Activated B cell treated with CpG ODN at 0.5 μM for 24 hours (primary cell): ENCODE results near the gene SYT6. TPM values are rescaled to one million over a fixed set of nuclear protein-coding genes. Genes with fewer than 3 reads are reported as not detected.

Source experiments
- ATAC-seq: fragments of 200-7000 bp; cut with Tn5 transposase; one replicate; pipeline ENCODE4 v1.10.0; 2021; ENCODE audit warnings: low read depth, mild to moderate bottlenecking, moderate library complexity
- CTCF ChIA-PET: fragments of 350-600 bp; sonication (Branson Sonifier 250); formaldehyde crosslinking; loops from one replicate; lab custom pipeline; 2021; ENCODE audit warnings: antibody characterized with exemption; lab: Charles Lee
- POLR2A ChIA-PET: fragments of 350-600 bp; sonication (Branson Sonifier 250); formaldehyde crosslinking; loops from one replicate; lab custom pipeline; 2021; ENCODE audit warnings: antibody characterized with exemption; lab: Charles Lee
- DNase-seq: peaks from one replicate; pipeline ENCODE4 v3.0.0; 2022
- H3K27ac Mint-ChIP-seq: one replicate; pipeline ENCODE4 v1.8.0; 2020; ENCODE audit warnings: mixed read lengths
- H3K27me3 Mint-ChIP-seq: one replicate; pipeline ENCODE4 v1.8.0; 2021; ENCODE audit warnings: mixed read lengths
- H3K36me3 Mint-ChIP-seq: one replicate; pipeline ENCODE4 v1.8.0; 2021; ENCODE audit warnings: low read depth, mixed read lengths
- H3K4me1 Mint-ChIP-seq: one replicate; pipeline ENCODE4 v1.8.0; 2021; ENCODE audit warnings: mixed read lengths
- H3K4me3 Mint-ChIP-seq: one replicate; pipeline ENCODE4 v1.8.0; 2020; ENCODE audit warnings: mild to moderate bottlenecking, mixed read lengths
- H3K9me3 Mint-ChIP-seq: one replicate; pipeline ENCODE4 v1.8.0; 2020; ENCODE audit warnings: mixed read lengths
- intact Hi-C: fragments of 100-400 bp; cut with micrococcal nuclease; formaldehyde crosslinking; loops from one replicate; pipeline ENCODE4 v1.15.1; 2024
- total RNA-seq: library from RNA; stranded (reverse); gene quantifications from 2 replicates; pipeline ENCODE4 v1.2.3, GENCODE V29; 2022
- TF ChIP-seq, protein P1 (sequence below): fragments of 200-600 bp; IDR thresholded peaks from one replicate; pipeline ENCODE4 v1.8.0; 2022; ENCODE audit warnings: antibody characterized with exemption, mild to moderate bottlenecking

SYT6 gene
- total RNA-seq, 1 donor from 2014 or later: not detected

DNA sequence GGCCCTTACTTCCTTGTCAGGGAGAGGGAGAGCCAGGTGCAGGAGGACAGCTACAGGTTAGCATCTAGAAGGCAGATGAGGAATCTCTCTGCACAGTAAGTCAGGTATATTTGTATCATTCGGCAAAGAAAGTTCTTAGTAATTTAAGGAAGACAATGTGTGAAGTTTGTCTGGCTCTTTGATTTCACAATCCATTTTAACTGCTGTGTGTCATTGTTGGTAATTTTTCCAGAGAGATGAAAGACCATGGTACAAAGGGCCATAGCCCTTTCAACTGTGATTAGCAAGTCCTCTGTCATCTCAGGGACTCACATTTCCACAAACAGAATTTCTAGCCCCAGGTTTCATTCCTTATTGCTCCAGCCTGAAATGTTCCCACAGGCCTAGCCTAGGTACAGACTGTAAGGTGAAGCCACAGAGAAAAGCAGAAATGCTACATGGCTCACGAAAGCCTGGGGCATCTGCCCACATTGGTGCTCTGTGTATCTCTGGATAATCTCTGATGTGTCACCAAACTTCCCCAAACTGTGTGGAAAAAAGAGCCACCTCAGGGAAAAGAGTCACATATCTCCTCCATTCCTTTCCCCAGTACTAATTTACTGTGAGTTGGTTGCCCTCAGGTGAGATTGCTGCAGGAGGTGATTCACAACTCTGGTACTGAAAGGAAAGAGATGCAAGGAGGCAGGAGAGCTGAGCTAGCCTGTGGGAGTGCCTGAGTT lies 70.6 kb downstream of the SYT6 start:
- TF ChIP-seq, protein P1, sequence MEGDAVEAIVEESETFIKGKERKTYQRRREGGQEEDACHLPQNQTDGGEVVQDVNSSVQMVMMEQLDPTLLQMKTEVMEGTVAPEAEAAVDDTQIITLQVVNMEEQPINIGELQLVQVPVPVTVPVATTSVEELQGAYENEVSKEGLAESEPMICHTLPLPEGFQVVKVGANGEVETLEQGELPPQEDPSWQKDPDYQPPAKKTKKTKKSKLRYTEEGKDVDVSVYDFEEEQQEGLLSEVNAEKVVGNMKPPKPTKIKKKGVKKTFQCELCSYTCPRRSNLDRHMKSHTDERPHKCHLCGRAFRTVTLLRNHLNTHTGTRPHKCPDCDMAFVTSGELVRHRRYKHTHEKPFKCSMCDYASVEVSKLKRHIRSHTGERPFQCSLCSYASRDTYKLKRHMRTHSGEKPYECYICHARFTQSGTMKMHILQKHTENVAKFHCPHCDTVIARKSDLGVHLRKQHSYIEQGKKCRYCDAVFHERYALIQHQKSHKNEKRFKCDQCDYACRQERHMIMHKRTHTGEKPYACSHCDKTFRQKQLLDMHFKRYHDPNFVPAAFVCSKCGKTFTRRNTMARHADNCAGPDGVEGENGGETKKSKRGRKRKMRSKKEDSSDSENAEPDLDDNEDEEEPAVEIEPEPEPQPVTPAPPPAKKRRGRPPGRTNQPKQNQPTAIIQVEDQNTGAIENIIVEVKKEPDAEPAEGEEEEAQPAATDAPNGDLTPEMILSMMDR: no peak
- ATAC-seq (no peak), DNase-seq (no peak)
- no peak overlapping the region for H3K27ac Mint-ChIP-seq
- intact Hi-C loops: no loop called here
- no peaks in the 10 kb centered on the region for H3K36me3 Mint-ChIP-seq
- no peaks in the 10 kb centered on the region for H3K9me3 Mint-ChIP-seq
- no peaks in the 10 kb centered on the region for H3K4me1 Mint-ChIP-seq
- CTCF ChIA-PET: no interaction called here
- POLR2A ChIA-PET: no interaction called here
- peaks cover 14% of the 10 kb centered on the region for H3K27me3 Mint-ChIP-seq
- no peak overlapping the region for H3K4me3 Mint-ChIP-seq

DNA sequence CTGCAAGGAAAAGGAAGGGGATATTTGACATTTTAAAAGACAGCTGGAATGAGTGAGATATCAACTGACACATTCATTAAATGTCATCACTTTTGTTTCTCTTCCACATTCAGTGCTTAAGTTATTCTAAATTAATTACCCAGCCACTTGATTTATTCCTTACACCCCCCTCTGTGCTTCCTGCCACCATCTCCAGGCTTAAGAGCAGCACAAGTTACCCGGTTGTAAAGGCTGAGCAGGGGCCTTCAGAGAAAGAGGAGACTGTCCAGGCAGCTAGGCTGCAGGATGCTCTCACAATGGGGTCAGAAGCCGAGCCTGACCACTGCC lies 71.4 kb downstream of the SYT6 start:
- H3K27ac Mint-ChIP-seq: no peak overlapping the region
- POLR2A ChIA-PET: no interaction called here
- CTCF ChIA-PET: no interaction called here

GRCh38 chr1:114081437-114082303 lies 72.0 kb downstream of the SYT6 start:
- Mint-ChIP-seq H3K4me3 (no peak overlapping the region), H3K27ac (no peak overlapping the region), H3K27me3 (peaks cover 16% of the 10 kb centered on the region), H3K36me3 (no peaks in the 10 kb centered on the region), H3K9me3 (no peaks in the 10 kb centered on the region), H3K4me1 (no peaks in the 10 kb centered on the region)
- TF ChIP-seq, protein P1: no peak
- no peak for ATAC-seq
- POLR2A ChIA-PET: no interaction called here
- CTCF ChIA-PET: no interaction called here
- intact Hi-C loops: no loop called here
- DNase-seq: no peak

More for the DNA sequence above, 71.4 kb downstream of the SYT6 start:
- Mint-ChIP-seq H3K4me1 (no peaks in the 10 kb centered on the region), H3K4me3 (no peak overlapping the region), H3K27me3 (peaks cover 16% of the 10 kb centered on the region), H3K9me3 (no peaks in the 10 kb centered on the region), H3K36me3 (no peaks in the 10 kb centered on the region)
- intact Hi-C loops: no loop called here
- DNase-seq: no peak
- ATAC-seq: no peak
- TF ChIP-seq, protein P1: no peak

DNA sequence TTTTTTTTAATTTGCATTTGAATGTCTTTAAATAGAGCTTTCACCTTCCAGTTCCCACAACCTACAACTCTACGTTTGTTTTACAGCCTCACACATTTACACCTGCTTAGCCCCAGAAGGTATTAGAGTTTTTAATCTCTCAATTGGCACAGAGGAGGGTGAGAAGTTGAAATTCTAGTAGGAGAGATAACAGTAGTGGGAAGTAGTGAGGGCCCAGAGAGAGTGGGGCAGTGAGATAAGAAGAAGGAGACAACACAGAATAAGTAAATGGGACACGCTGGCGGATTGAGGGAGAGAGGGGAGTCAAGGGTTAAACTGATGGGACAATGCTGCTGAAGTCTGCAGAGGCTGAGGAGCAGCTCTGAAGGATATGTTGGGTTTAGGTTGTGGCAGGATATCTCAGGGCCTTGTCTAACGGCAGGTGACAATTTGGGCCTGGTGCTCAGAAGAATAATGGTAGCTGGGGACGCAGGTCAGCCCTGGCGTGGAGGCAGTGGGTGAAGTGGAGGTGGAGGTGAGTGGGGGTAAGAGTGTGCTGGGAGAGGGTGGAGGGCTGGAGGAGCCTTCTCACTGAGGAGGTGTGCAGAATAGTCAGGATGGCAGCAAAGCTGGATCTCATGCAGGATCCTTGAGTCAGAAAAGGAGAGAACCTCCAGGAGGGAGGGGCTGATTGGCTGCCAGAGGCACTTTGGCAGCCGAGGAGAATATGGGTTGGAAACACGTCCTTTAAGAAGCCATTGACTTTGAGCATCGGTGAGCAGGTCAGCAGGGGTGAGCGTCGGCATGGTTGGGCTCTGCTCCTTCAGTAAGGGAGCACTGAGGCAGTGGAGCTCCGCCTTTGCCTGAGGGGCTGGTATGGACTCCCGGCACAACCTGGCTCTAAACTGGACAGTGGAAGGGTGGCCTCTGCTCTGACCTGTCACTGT lies 72.9 kb downstream of the SYT6 start:
- no peak for ATAC-seq
- Mint-ChIP-seq H3K9me3 (no peaks in the 10 kb centered on the region), H3K4me1 (no peaks in the 10 kb centered on the region), H3K27ac (no peak overlapping the region), H3K27me3 (peaks cover 16% of the 10 kb centered on the region), H3K36me3 (no peaks in the 10 kb centered on the region), H3K4me3 (no peak overlapping the region)
- TF ChIP-seq, protein P1: no peak
- POLR2A ChIA-PET: no interaction called here
- intact Hi-C loops: no loop called here
- CTCF ChIA-PET: no interaction called here
- DNase-seq: no peak
